GM18511 (cell line): Measurements from ENCODE around the gene LIPC.
A peak's percentile ranks its signal among the peaks of the same experiment; 100 is the strongest.

Experiments used
- ATAC-seq: cut with Tn5 transposase; IDR thresholded peaks from one replicate; pipeline ENCODE4 v1.9.1; 2021; ENCODE audit warnings: mild to moderate bottlenecking, moderate library complexity; ENCODE audit not compliant: unreplicated experiment

Gene LIPC

DNA sequence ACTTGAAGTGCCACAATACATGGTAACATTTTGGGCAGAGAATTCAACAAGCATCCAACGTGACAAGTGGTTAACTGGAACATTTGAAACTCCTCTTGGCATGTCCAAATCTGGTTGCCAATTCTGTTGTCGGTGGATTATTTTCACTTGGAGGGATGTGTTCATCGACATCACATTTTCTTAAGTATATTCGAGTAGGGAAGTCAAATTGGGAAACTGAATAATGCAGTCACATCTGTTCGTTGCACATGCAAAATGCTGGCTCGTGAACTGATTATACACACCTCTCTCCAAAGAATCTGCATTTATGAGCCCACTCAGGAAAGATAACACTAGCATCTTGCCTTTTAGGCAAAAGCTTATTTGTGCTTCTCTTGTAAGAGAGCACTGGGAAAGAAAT is 139.7 kb downstream of the LIPC start:
- no peak for ATAC-seq

DNA sequence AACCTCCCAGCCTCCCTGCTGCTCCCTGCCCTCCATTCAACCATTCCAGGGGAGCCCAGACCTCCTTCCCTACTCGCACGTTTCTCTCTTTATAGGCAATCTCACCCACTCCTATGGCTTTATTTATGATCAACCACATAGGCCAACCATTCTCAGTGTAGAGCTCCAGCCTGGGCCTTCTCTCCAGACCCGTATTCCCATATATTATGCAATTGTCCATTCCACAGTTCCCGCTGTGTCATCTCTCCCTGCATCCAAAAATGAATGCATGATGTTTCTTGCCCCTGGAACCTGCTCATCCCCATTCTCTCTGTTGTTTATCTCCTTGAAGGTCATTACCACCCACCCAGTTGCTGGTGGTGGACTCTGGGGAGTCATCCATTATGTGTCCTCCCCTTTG is 140.7 kb downstream of the LIPC start:
- ATAC-seq: no peak

DNA sequence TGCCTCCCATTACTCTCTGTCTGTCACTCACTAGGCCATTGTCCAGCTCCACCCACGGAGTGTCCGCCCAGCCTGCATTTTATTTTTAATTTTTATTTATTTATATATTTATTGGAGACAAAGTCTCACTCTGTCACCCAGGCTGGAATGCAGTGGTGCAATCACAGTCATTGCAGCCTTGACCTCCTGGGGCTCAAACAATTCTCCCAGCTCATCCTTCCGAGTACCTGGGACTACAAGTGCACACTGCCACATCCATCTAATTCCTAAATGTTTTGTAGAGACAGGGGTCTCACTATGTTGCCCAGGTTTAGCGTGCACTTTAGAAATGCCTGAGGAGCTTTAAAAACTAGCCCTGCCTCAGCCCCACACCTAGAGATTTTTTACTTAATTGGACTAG is 141.5 kb downstream of the LIPC start:
- no peak for ATAC-seq

DNA sequence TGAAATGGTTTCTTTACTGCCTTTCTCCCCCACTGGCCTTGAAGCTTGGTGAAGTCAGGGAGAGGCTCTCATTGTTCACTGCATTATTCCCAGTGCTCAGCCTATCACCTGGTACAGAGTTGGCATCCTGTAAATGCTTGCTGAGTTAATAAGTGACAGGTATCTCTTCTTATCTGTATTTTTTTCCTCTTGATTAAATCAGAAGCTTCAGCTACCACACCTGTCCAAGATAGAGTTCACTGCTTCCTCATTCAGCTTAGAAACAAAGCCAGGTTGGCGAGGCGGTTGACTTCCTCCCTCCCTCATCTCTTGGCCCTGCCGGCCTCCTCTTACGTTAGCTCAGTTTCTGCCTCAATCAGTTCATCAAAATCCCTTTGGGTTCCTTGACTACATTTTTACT is 142.8 kb downstream of the LIPC start:
- no peak for ATAC-seq

DNA sequence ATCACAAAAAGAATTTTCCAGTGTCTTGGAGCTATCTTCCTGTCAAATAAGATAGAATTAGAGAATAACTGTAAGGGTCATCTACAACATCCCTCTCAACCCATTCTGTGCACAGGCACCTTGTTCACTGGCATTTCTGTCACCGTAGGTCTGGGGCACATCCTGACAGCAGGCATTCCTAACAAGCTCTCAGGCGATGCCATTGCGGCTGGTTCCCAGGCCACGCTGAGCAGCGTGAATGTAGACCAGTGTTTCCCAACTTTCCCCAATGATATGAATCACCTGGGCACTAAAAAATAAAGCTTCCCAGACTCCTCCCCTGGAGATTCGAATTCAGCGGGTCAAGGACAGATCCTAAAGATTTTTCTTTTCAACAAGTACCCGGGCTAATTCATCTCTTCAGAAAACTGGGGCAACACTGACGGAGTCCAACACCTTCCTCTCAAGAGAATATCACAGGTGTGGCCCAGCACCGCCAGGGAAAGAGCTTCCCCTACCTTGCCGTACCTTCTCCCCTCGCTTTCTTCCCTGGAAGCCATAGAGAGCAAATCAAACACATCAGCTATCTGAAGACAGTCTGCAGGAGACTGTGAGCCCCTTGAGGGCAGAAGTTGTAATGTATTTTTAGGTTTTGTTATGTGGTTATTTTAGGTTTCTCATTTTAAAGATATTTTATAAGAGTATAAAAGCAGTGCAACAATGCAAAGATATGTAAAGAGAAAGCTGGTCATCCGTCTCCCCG is 143.4 kb downstream of the LIPC start:
- no peak for ATAC-seq

DNA sequence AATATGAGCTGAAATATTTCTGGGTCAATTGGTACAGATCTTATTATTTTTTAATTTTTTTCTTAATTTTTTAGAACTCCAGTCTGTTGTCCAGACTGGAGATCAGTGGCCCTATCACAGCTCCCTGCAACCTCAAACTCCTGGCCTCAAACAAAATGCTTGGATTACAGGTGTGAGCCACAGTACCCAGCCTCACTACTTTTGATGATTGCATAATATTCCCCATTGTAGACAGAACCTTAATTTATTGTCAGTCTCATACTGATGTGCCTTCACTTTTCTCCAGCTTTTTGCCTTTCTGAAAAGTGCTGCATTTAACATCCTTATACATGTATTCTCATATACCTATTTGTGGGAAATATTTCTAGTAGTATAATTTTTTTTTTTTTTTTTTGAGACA is 144.9 kb downstream of the LIPC start:
- ATAC-seq: no peak

DNA sequence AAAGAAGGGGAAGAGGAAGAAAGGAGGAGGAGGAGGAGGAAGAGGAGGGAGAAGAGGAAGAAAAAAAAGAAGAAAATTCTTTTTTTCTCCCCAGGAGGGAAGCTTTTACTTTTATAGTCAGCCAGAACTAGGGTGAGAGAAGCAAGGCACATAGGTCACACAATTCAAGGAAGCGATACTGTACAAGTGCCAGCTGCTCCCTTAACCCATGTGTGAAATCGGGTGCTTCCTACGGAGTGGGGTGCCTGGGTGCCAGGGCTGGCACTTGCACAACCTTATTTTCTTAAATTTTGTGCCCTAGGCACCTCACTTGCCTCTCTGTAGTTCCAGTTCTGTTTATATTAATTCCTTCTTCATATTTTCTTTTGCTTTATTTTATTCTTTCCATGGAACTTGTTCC is 150.4 kb downstream of the LIPC start:
- ATAC-seq: no peak

DNA sequence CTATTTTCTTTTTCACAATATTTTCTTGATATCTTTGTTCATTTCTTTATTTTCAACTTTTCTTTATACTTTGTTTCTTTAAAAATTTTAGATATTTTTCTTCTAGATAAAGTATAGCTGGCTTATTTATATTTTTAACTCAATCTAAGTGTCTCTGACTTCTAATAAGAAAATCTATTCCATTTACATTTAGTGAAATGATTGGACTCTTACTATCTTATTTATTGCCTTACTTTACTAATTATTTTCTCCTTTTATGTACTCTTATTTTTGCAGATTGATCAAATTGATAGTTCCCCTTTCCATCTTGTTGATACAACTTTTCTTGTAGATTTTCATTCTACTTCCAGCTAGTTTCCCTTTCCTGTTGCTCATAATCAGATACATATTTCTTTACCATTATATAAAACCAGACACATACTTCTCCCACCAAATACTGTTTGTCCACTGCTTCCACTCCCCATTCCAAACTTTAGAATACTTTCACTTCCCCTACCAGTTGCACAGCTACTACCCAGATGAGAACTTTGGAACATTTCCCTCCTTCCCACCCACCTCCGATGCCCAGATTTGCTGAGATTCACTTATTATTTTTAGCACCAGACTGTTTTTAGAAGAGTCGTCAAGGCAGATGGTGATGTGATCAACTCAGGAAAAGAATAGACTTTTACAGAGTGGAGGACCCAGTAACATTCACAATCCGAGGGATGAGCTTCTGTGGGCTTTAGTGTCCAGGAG is 151.5 kb downstream of the LIPC start:
- ATAC-seq: no peak

DNA sequence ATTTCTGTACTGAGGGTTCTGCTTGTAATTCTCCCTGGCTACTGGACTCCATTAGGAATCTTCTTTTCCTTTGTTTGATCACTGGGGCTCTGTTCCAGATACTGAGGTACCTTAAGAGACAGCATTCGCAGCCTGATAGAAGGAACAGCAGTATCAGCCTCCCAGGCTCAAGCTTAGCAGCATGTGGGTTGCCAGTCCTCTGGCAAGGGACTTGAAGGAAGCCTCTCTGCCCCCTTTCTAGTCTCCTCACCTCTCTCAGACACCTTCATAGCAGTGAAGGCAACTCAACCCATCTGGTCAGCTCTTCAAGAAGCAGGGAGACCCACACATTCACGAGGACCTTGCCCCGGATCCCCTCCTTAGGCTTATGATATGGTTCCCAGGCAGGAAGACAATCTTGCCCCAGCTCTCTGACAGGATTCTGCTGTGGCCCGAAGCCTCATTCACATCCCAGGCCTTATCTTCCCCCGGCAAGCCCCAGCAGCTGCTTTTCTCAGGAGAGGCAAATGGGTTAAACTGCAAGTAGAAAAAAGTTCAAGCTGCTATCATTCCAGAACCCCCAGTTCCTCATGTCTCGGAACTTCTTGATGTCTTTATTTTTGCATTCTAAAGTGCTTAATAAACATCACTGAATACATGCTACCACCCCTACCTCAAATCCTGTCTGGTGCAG is 153.1 kb downstream of the LIPC start:
- no peak for ATAC-seq

DNA sequence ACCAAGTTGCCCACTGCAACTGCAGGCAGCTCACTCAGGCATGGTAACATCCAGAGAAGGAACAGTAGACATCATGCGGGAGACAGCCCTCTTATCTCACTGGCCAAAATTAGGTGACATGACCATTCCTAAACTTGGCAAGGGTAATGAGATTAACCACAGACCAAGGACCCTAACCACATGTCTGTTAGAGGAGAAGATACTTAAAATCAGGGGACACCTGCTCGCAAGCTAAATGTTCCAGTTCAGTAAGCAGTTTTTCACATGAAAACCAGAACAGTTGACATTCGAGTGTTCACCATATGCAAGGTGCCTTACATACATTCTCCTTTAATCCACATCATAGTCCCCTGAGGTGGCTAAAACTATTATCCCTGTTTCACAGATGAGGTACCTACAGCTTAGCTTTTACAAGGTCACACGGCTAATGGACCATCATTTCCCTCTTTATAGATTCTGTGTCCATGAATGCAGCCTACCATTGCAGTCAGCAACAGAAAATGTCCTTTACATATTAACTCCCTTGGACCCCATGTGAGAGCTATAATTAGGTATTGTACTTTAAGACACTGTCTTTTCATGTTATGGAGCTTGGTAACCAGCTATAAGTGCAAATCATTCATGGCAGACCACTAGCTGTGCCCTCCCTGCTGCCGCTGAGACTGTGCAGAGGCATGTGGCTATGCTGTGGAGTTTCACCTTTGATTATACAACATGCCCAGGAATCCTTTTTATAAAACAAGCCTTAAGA is 154.1 kb downstream of the LIPC start:
- peak; percentile 82 for ATAC-seq

DNA sequence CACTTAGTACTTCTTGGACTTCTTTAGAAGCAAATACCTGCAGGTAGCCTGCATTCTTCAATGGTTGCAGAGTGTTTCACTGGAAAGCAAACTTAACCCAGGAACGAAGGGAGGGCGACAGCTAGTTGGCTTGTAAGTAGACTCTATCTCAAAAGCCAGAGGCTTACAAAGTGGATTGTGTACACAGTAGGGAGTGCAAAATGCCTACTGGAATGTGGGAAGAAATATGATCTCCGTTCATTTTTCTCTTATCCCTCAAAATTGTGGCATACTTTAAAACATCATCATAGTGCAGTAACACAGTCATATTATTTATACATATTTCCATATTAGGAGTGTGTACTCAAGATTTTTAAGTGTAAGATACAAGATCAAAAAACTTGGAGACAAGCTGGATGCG is 155.7 kb downstream of the LIPC start:
- ATAC-seq: no peak

DNA sequence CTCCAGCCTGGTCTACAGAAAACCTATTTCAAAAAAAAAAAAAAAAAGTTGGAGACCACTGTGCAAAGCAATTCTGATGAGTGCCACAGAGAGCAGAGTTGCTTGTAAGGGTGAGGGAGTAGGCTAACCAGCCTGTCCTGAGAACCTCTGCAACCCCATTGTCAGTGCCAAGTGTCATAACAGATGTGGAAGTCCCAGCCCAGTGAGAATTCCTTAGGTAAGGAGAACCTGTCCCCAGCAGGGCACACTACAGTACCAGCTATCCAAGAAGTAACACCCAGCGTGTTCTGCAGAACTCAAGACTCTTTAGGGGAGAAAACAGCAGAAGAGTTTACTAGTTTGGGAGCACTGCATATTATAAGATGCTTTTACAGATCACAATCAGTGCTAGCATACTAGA is 156.3 kb downstream of the LIPC start:
- no peak for ATAC-seq

DNA sequence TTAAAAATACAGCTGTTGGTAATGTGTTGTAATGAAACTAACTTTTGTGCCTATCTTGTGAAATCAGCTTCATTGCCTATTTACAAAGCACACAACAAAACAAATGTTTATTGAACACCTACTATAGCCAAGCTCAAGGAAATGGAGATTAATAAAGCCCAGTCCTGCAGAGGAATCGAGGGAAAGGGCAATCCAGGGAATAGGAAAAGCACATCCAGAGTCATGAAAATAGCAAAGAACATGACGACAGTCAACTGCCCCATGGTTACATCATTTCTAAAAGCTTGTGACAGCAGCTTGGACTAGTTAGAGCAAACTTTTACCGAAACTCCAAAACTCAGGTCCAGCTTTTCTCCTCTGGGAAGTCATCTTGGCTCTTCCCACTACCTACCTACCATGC is 157.3 kb downstream of the LIPC start:
- ATAC-seq: no peak

DNA sequence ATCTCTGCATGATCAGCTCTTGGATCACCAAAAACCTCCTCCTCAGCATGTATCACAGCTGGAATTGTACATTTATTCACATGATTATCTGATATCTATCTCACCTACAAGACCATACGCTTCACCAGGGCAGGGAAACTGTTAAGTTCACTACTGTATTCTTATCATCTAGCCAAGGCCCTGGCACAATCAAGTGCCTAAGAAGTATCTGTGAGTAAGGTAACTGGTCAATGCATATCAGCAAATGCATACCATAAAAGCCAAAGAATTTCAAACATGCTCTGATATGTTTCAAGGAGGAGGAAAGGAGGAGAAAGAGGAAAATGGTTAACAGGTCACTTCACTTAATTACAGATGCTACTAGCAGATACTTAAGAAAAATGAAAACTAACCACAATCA is 158.4 kb downstream of the LIPC start:
- no peak for ATAC-seq

DNA sequence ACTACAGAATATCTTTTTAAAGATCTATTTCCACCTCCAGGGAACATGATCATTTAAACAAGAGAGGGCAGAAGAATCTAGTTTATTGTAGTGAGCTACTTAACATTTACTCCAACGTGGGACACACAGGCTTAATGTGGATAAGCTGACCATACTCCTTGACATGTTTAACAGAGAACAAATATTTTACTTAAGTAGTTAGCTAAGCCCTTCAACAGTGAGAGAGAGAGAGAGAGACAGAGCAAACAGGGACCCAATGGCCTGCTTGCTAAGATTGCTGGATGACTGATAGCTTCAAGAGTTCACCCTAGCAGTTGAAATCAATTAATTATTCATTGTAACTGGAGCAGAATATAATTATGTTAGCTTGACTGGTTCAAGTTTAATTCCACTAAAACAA is 159.1 kb downstream of the LIPC start:
- no peak for ATAC-seq

DNA sequence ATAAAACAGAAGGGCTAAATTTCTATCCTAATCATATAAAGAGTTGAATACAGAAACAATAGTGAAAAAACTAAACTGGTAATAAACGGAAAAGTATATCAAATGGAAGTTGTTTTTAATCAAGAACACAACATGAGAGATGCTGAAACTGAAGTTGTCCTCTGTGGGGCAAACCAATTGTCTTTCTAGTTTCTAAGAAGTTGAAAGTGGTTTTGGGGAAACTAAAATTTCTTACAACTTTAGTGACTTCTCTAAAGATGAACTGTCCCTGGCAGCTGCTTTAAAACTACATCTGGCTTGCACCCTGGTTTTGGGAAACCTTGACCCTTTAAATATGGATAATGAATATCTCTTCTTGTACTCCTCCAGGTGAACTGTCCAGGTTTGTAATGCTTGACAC is 162.1 kb downstream of the LIPC start:
- ATAC-seq: no peak

DNA sequence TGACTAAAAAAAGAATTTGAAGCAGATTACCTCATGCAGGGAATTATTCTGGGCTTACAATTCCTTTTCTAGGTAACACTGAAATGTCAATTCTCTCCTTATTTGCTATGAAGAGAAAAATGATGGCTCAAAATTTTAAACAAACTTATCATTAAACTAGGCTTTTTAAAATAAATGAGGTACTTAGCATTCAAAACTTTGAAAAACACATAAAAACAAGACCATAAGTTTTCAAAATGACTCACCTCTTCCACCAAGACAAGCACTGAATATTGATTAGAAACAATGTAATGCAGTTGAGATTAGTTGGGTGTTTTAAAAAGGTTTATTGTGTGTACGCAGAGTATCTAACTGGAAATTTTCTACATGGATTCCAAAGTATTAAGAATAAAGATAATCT is 163.1 kb downstream of the LIPC start:
- no peak for ATAC-seq

DNA sequence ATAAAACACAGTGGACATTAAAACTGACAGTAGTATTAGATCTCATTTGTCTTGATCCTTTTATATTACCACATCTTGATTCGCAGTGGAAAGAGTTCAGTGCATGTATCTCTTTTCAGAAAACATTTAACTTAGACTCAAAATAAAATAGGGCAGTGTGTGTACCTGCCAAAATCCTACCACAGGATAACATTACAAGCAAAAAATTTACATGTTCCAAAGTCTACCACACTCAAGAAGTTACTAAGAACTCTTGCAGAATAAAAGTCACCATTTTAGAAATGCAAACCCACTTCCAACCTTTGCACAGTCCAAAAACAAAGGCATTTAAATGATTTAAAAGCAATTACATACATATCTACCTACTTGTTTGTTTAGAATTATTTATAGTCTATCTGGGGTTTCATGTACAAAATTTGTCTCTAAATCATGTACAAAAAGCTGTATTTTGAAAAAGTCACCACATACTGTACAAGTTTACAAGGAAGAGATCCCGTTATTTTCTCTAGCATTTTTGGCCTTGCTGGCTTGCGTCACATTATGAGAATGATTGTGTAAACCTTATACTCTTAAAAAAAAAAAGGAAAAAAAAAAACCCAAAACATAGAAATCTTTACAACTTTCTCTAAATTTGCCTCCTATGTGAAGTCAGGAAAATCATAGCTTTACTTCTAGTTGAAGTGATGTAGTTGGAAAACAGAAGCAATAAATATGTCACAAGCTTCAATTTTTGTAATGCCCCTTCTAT is 163.9 kb downstream of the LIPC start:
- ATAC-seq: no peak

DNA sequence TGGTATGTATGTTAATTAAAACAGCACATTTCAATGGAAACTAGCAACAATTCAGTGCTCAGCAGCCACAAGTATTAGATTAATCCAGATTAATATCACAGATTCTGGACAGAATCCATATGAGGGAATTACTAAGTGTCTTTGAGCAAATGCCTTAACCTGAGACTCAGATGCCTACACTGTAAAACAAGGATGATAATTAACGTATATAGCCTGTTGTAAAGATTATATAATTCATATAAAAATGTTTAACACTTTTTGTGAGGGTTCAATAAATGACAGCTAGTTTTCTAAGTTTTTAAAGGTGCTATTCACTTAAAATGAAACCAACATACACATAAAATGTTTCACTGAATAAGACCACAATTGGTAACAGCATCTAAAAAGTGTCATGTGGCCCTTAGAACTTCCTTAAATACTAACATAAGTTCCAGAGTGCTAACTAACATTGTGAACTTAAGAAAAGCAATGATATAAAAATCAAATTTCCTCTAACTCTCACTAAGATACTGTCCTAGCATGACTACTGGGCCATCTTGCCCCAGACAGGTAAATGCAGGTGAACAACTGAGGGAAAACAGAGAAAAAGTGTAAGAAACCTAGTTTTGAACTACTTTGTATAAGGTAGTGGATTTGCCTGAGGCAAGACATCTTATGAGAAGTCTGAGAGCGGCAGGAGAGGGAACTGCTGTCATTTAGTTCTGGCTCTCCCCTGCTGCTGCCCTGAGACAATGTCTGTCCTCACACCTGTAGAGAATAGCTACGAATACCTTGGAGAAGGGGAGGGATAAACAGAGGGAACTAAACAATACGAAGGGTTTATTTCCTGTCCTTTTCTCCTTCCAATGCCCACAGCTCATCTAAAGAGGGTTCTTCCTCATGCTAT is 166.4 kb downstream of the LIPC start:
- no peak for ATAC-seq

DNA sequence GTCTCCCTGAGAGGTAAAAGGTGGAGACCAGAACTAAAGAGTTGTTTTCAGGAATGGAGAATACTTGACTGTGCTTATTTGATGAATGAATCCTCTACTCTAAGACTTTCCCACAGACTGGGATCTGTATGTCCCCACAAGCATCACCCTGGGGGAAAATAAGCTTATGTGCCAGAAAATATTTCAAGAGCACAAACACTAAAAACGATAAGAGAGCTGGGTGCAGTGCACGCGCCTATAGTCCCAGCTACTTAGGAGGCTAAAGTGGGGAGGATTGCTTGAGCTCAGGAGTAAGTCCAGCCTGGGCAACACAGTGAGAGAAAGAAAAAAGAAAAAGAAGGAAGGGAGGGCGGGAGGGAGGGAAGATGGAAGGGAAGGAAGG is 167.0 kb downstream of the LIPC start:
- ATAC-seq: no peak
